Osteoblast (primary cell): ENCODE measurements around the gene HEPACAM2. TPM values are rescaled to one million over a fixed set of nuclear protein-coding genes. Genes with fewer than 3 reads are reported as not detected.
A peak's percentile ranks its signal among the peaks of the same experiment; 100 is the strongest.

Experiments
- DNase-seq: peaks from one replicate; pipeline ENCODE4 v3.0.0; 2011; ENCODE audit warnings: low spot score, mixed read lengths; ENCODE audit not compliant: insufficient read length; ENCODE audit errors: missing footprints
- H2AFZ ChIP-seq: 2 replicates; pipeline ENCODE4 v1.6.0; 2011; ENCODE audit warnings: mild to moderate bottlenecking, low read length
- H3K27ac ChIP-seq: 2 replicates; pipeline ENCODE4 v1.5.1; 2011; ENCODE audit warnings: mild to moderate bottlenecking, low read depth, low read length, moderate library complexity
- H3K27me3 ChIP-seq: 2 replicates; pipeline ENCODE4 v1.6.0; 2012; ENCODE audit warnings: mild to moderate bottlenecking, control low read depth, inconsistent platforms, low read length, moderate library complexity; ENCODE audit not compliant: insufficient read depth
- H3K36me3 ChIP-seq: 2 replicates; pipeline ENCODE4 v1.5.1; 2011; ENCODE audit warnings: mild to moderate bottlenecking, low read length, control low read depth, moderate library complexity; ENCODE audit not compliant: insufficient read depth
- H3K4me1 ChIP-seq: 2 replicates; pipeline ENCODE4 v1.5.1; 2011; ENCODE audit warnings: mild to moderate bottlenecking, low read length, control low read depth, moderate library complexity; ENCODE audit not compliant: insufficient read depth
- H3K4me2 ChIP-seq: 2 replicates; pipeline ENCODE4 v1.6.0; 2011; ENCODE audit warnings: mild to moderate bottlenecking, low read length; ENCODE audit not compliant: insufficient read depth
- H3K4me3 ChIP-seq: fragments of 200-600 bp; sonication (generic); 3 replicates; pipeline ENCODE4 v1.5.1; 2012; ENCODE audit warnings: mild to moderate bottlenecking, low read length, inconsistent platforms; ENCODE audit not compliant: insufficient read depth
- H3K79me2 ChIP-seq: 2 replicates; pipeline ENCODE4 v1.6.0; 2012; ENCODE audit warnings: mild to moderate bottlenecking, low read length, control low read depth, inconsistent platforms; ENCODE audit not compliant: insufficient read depth
- H3K9me3 ChIP-seq: 2 replicates; pipeline ENCODE4 v1.5.1; 2011; ENCODE audit warnings: low read depth, low read length, control low read depth
- H4K20me1 ChIP-seq: 2 replicates; pipeline ENCODE4 v1.6.0; 2012; ENCODE audit warnings: mild to moderate bottlenecking, low read length, control low read depth; ENCODE audit not compliant: insufficient read depth
- total RNA-seq: library from RNA; depleted of rRNA; stranded (reverse); fragments of >200 nt; gene quantifications from 2 replicates; pipeline ENCODE4 v1.2.3, GENCODE V29; 2012
- TF ChIP-seq, protein P1 (sequence below): IDR thresholded peaks from 2 replicates; pipeline ENCODE4 v1.5.1; 2011; ENCODE audit warnings: mild to moderate bottlenecking, low read depth, low read length, moderate library complexity; ENCODE audit errors: extremely low read depth

HEPACAM2 gene
- total RNA-seq, 1 donor, result under 0.01 TPM

DNA sequence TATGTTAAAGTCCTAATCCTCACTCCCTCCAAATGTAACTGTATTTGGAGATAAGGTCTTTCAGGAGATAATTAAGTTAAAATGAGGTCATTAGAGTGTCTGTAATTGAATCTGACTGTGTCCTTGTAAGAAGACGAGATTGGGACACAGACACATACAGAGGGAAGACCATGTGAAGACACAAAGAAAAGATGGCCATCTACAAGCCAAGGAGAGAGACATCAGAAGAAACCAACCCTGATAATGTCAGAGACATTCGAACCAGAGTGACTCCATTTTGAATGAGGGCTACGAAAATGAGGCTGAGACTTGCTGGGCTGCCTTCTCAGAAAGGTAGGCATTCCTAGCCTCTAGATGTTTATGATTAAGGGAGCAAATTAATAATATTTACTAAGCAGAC lies 77.5 kb downstream of the HEPACAM2 start:
- H3K79me2 ChIP-seq, result peaks cover 2% of the 10 kb centered on the region
- H3K4me2 ChIP-seq, result peak overlapping the region; percentile 94
- no peaks in the 10 kb centered on the region for H4K20me1 ChIP-seq
- no peak for DNase-seq
- no peaks in the 10 kb centered on the region for H3K27me3 ChIP-seq
- H3K27ac ChIP-seq, result peak overlapping the region; percentile 51
- no peaks in the 10 kb centered on the region for H3K36me3 ChIP-seq
- TF ChIP-seq, protein P1, sequence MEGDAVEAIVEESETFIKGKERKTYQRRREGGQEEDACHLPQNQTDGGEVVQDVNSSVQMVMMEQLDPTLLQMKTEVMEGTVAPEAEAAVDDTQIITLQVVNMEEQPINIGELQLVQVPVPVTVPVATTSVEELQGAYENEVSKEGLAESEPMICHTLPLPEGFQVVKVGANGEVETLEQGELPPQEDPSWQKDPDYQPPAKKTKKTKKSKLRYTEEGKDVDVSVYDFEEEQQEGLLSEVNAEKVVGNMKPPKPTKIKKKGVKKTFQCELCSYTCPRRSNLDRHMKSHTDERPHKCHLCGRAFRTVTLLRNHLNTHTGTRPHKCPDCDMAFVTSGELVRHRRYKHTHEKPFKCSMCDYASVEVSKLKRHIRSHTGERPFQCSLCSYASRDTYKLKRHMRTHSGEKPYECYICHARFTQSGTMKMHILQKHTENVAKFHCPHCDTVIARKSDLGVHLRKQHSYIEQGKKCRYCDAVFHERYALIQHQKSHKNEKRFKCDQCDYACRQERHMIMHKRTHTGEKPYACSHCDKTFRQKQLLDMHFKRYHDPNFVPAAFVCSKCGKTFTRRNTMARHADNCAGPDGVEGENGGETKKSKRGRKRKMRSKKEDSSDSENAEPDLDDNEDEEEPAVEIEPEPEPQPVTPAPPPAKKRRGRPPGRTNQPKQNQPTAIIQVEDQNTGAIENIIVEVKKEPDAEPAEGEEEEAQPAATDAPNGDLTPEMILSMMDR, result no peak
- H3K4me1 ChIP-seq, result peaks cover 19% of the 10 kb centered on the region
- H2AFZ ChIP-seq, result peak overlapping the region; percentile 69
- peak overlapping the region; percentile 73 for H3K4me3 ChIP-seq
- no peaks in the 10 kb centered on the region for H3K9me3 ChIP-seq

DNA sequence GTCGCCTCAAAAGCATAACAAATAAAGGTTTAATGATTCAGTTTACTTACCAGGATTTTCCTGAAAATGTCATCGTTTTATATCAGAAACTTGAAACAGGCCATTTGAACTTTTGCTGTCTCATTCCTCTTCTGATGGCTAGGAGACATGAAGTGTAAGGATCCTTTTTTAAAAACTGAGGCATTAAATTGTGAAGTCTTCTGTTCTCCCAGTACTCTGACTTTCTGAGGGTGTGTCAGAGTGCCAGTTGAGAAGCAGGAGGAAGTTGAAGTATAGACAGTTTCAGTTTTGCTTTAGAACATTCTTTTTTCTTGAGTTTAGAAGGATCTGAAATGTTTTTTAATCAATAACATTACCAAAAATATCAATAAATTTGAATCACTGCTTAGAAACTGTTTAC lies 78.1 kb downstream of the HEPACAM2 start, which contains the start of gene SAMD9L:
Gene SAMD9L (minus strand): TSS at position 242 of the 400 bp plus-strand sequence. CDS start 12,414 bp downstream, outside the sequence.
- H4K20me1 ChIP-seq, result no peaks in the 10 kb centered on the region
- peak within 1 kb of the TSS; percentile 94 for H3K4me2 ChIP-seq
- H3K79me2 ChIP-seq, result peaks cover 2% of the 10 kb centered on the region
- peak within 1 kb of the TSS; percentile 51 for H3K27ac ChIP-seq
- TF ChIP-seq, protein P1, result no peak
- H3K36me3 ChIP-seq, result no peaks in the 10 kb centered on the region
- H3K27me3 ChIP-seq, result no peaks in the 10 kb centered on the region
- no peak for DNase-seq
- peaks cover 19% of the 10 kb centered on the region for H3K4me1 ChIP-seq
- H3K4me3 ChIP-seq, result peak within 1 kb of the TSS; percentile 73
- H2AFZ ChIP-seq, result peak within 1 kb of the TSS; percentile 92
- H3K9me3 ChIP-seq, result no peaks in the 10 kb centered on the region

DNA sequence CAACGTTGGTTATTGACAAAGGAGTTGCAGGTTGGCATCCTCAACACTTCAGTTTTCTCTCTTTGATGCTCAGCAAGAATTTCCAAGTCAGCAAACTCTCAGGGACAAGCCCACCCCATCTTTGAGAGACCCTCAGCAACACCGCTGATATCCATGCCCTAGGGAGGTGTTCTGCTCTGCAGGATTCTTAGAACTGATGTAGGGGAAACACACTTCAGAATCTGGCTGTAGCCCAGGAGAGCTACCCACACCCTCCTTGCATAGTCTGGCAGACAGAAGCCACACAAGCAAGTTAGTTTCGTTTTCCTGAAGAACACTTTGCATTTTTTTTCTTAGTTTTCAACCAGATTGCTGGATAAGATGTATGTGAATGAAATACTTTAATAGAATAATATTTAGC lies 78.9 kb downstream of the HEPACAM2 start:
- peak overlapping the region; percentile 73 for H3K4me3 ChIP-seq
- TF ChIP-seq, protein P1, result no peak
- no peaks in the 10 kb centered on the region for H3K9me3 ChIP-seq
- peaks cover 2% of the 10 kb centered on the region for H3K79me2 ChIP-seq
- peak overlapping the region; percentile 92 for H2AFZ ChIP-seq
- H3K36me3 ChIP-seq, result peaks cover 4% of the 10 kb centered on the region
- H4K20me1 ChIP-seq, result no peaks in the 10 kb centered on the region
- H3K4me2 ChIP-seq, result peak overlapping the region; percentile 94
- H3K4me1 ChIP-seq, result peaks cover 19% of the 10 kb centered on the region
- DNase-seq, result no peak
- no peaks in the 10 kb centered on the region for H3K27me3 ChIP-seq
- H3K27ac ChIP-seq, result peak overlapping the region; percentile 51

DNA sequence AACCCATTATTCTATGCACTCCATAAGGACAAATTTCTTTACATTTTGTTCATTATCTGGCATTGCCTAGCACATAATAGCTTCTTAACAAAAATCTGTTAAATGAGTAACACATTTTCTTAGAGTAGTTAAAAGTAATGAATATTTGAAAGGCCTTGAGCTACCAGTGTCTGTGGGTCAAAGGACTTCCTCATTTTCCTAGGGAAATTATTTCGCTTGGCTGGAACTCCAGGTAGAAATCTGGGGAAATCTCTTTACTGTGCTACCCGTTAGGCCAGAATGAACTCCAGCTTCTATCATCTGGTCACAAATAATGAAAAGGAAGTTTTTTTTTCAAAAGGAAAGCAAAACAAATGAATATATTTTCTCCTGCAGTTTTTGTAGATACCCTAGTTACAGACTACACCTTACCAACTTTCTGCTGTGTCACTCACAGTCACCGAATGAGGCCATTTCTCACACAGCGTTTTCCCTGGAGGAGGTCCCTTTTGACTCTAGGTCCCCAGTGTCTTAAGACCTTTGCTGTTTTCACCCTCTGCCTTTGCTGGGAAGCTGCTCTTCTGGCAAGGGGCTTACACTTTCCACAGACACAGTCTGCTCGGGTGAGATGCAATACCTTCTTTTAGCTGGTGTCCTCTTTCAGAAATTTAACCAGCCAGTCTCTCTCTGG lies 79.7 kb downstream of the HEPACAM2 start:
- Histone ChIP-seq H4K20me1 (no peaks in the 10 kb centered on the region), H3K27me3 (no peaks in the 10 kb centered on the region), H3K36me3 (peaks cover 4% of the 10 kb centered on the region), H3K4me3 (peak overlapping the region; percentile 73), H3K27ac (peak overlapping the region; percentile 13), H3K9me3 (no peaks in the 10 kb centered on the region), H2AFZ (peak overlapping the region; percentile 92), H3K79me2 (peaks cover 2% of the 10 kb centered on the region), H3K4me2 (peak overlapping the region; percentile 94), H3K4me1 (peaks cover 19% of the 10 kb centered on the region)
- TF ChIP-seq, protein P1, result no peak
- no peak for DNase-seq
